SK-N-SH treated with all-trans-retinoic acid at 6 μM for 48 hours (cell line): ENCODE measurements around the gene MOSMO.
"Not testable (repeated sequence)": the region's sequence is repeated elsewhere in the genome, so short reads cannot be mapped to it uniquely, and the experiment has no call there.

Experiments used
- ATAC-seq: fragments of 200-7000 bp; cut with Tn5 transposase; 3 replicates; pipeline ENCODE4 v1.9.1; 2020; ENCODE audit warnings: mild to moderate bottlenecking, moderate library complexity
- ARNTL ChIP-seq: fragments of 450-650 bp; formaldehyde crosslinking; IDR thresholded peaks from 2 replicates; pipeline ENCODE4 v1.5.0; 2020; ENCODE audit warnings: low read depth, mild to moderate bottlenecking, moderate library complexity, borderline replicate concordance
- BACH2 ChIP-seq: fragments of 250-450 bp; sonication (Bioruptor Pico); IDR thresholded peaks from 2 replicates; pipeline ENCODE4 v1.9.0; 2021; ENCODE audit warnings: mild to moderate bottlenecking, borderline replicate concordance
- CSDC2 ChIP-seq: fragments of 250-450 bp; sonication (Bioruptor Pico); IDR thresholded peaks from 2 replicates; pipeline ENCODE4 v1.5.0; 2020; ENCODE audit warnings: mild to moderate bottlenecking, moderate library complexity
- ESRRG ChIP-seq: fragments of 250-450 bp; sonication (Bioruptor Pico); IDR thresholded peaks from 2 replicates; pipeline ENCODE4 v1.6.1; 2021; ENCODE audit warnings: mild to moderate bottlenecking
- ISL1 ChIP-seq: fragments of 250-450 bp; sonication (Bioruptor Pico); IDR thresholded peaks from 2 replicates; pipeline ENCODE4 v2.1.2; 2022; ENCODE audit warnings: mild to moderate bottlenecking, moderate library complexity
- OSR1 ChIP-seq: fragments of 250-450 bp; sonication (Bioruptor Pico); IDR thresholded peaks from 2 replicates; pipeline ENCODE4 v1.8.0; 2022; ENCODE audit warnings: moderate library complexity, mild to moderate bottlenecking, inconsistent platforms
- PPARA ChIP-seq: fragments of 250-450 bp; sonication (Bioruptor Pico); IDR thresholded peaks from 2 replicates; pipeline ENCODE4 v1.5.0; 2020; ENCODE audit warnings: mild to moderate bottlenecking, borderline replicate concordance
- RARB ChIP-seq: fragments of 250-450 bp; sonication (Bioruptor Pico); IDR thresholded peaks from 2 replicates; pipeline ENCODE4 v1.8.0; 2021; ENCODE audit warnings: mild to moderate bottlenecking, moderate library complexity
- SNAI2 ChIP-seq: fragments of 250-450 bp; sonication (Bioruptor Pico); IDR thresholded peaks from 2 replicates; pipeline ENCODE4 v1.5.0; 2020; ENCODE audit warnings: mild to moderate bottlenecking, moderate library complexity
- TOX ChIP-seq: fragments of 250-450 bp; sonication (Bioruptor Pico); IDR thresholded peaks from 2 replicates; pipeline ENCODE4 v1.8.0; 2021; ENCODE audit warnings: mild to moderate bottlenecking, moderate library complexity, borderline replicate concordance
- ZC3H10 ChIP-seq: fragments of 250-450 bp; sonication (Bioruptor Pico); IDR thresholded peaks from 2 replicates; pipeline ENCODE4 v1.5.1; 2021; ENCODE audit warnings: mild to moderate bottlenecking, moderate library complexity
- ZFP3 ChIP-seq: fragments of 250-450 bp; sonication (Bioruptor Pico); IDR thresholded peaks from 2 replicates; pipeline ENCODE4 v1.5.0; 2020; ENCODE audit warnings: mild to moderate bottlenecking, moderate library complexity
- ZFP30 ChIP-seq: fragments of 450-650 bp; formaldehyde crosslinking; IDR thresholded peaks from 2 replicates; pipeline ENCODE4 v1.5.0; 2022; ENCODE audit warnings: mild to moderate bottlenecking, moderate library complexity
- ZNF565 ChIP-seq: fragments of 450-650 bp; formaldehyde crosslinking; conservative IDR thresholded peaks from 2 replicates; pipeline ENCODE4 v1.5.0; 2020; ENCODE audit warnings: low read depth, mild to moderate bottlenecking, moderate library complexity
- ZNF70 ChIP-seq: fragments of 450-650 bp; formaldehyde crosslinking; IDR thresholded peaks from 2 replicates; pipeline ENCODE4 v1.5.0; 2020; ENCODE audit warnings: mild to moderate bottlenecking, moderate library complexity
- ZNF8 ChIP-seq: fragments of 450-650 bp; formaldehyde crosslinking; IDR thresholded peaks from 2 replicates; pipeline ENCODE4 v1.5.0; 2020; ENCODE audit warnings: mild to moderate bottlenecking, moderate library complexity
- TF ChIP-seq, protein P1 (sequence below): fragments of 250-450 bp; sonication (Bioruptor Pico); IDR thresholded peaks from 2 replicates; pipeline ENCODE4 v1.5.1; 2021; ENCODE audit warnings: mild to moderate bottlenecking, moderate library complexity
- TF ChIP-seq, protein P2 (sequence below): fragments of 250-450 bp; sonication (Bioruptor Pico); IDR thresholded peaks from 2 replicates; pipeline ENCODE4 v1.8.0; 2020; ENCODE audit warnings: mild to moderate bottlenecking, moderate library complexity, borderline replicate concordance
- TF ChIP-seq, protein P3 (sequence below): fragments of 250-450 bp; sonication (Bioruptor Pico); IDR thresholded peaks from 2 replicates; pipeline ENCODE4 v1.5.1; 2020; ENCODE audit warnings: low read depth, mild to moderate bottlenecking, moderate library complexity
- TF ChIP-seq, protein P4 (sequence below): fragments of 250-450 bp; sonication (Bioruptor Pico); IDR thresholded peaks from 2 replicates; pipeline ENCODE4 v1.8.0; 2021; ENCODE audit warnings: low read depth, mild to moderate bottlenecking, moderate library complexity, borderline replicate concordance
- TF ChIP-seq, protein P5 (sequence below): fragments of 250-450 bp; sonication (Bioruptor Pico); IDR thresholded peaks from 2 replicates; pipeline ENCODE4 v1.5.0; 2020; ENCODE audit warnings: mild to moderate bottlenecking, moderate library complexity

The MOSMO gene

DNA sequence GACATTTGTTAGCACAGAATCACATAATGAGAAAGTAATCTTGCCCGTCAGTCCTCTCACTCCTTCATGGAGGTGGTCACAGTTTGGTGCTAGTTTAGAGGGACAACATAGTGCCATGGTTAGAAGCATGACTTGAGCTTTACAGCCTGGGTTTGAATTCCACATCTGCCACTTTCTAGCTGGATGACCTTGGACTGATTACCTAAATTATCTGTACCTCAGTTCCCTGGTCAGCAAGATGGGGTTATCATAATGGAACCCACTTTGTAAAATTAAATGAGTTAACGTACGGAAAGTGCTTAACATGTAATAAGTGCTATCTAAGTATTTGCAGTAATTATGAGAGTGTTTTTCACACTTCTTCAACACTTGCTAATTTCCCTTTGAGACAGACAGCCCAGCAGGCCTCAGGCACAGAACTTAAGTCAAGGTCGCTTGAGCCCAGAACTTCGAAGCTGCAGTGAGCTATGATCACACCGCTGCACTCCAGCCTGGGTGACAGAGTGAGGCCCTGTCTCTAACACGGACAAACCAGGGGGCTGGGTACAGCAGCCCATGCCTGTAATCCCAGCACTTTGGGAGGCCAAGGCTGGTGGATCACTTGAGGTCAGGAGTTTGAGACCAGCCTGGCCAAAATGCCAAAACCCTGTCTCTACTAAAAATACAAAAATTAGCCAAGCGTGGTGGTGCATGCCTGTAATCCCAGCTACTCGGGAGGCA is 91.5 kb downstream of the MOSMO start (continued):
- TF ChIP-seq PPARA (CRISPR knock-in tag) = no peak
- TF ChIP-seq SNAI2 = no peak
- TF ChIP-seq ZNF565 = no peak
- TF ChIP-seq, protein P1, sequence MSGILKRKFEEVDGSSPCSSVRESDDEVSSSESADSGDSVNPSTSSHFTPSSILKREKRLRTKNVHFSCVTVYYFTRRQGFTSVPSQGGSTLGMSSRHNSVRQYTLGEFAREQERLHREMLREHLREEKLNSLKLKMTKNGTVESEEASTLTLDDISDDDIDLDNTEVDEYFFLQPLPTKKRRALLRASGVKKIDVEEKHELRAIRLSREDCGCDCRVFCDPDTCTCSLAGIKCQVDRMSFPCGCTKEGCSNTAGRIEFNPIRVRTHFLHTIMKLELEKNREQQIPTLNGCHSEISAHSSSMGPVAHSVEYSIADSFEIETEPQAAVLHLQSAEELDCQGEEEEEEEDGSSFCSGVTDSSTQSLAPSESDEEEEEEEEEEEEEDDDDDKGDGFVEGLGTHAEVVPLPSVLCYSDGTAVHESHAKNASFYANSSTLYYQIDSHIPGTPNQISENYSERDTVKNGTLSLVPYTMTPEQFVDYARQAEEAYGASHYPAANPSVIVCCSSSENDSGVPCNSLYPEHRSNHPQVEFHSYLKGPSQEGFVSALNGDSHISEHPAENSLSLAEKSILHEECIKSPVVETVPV (CRISPR knock-in tag) = no peak
- no peak for TF ChIP-seq ZFP30 (CRISPR knock-in tag)

DNA sequence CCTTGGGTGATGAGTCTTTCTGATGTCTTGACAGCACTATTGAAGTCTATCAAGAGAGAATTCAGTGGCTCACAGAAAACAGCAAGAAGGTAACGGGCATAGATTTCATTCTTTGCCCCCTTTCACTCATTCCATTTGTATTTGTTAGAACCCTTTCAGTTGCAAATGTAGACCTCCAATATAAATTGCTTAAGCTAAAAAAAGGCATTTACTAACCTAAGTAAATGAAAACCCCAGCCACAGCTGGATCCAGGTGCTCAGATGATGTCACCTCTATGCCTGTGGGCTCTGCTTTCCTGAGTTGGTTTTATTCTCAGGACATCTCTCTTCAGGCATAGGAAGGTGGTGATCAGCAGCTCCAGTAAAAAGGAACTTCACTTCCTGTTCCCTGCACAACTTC is 95.5 kb downstream of the MOSMO start:
- TF ChIP-seq ARNTL (CRISPR knock-in tag) (no peak), ZNF565 (no peak), TOX (CRISPR knock-in tag) (no peak), BACH2 (CRISPR knock-in tag) (no peak), ZNF8 (CRISPR knock-in tag) (no peak), ZC3H10 (CRISPR knock-in tag) (no peak)
- TF ChIP-seq, protein P2, sequence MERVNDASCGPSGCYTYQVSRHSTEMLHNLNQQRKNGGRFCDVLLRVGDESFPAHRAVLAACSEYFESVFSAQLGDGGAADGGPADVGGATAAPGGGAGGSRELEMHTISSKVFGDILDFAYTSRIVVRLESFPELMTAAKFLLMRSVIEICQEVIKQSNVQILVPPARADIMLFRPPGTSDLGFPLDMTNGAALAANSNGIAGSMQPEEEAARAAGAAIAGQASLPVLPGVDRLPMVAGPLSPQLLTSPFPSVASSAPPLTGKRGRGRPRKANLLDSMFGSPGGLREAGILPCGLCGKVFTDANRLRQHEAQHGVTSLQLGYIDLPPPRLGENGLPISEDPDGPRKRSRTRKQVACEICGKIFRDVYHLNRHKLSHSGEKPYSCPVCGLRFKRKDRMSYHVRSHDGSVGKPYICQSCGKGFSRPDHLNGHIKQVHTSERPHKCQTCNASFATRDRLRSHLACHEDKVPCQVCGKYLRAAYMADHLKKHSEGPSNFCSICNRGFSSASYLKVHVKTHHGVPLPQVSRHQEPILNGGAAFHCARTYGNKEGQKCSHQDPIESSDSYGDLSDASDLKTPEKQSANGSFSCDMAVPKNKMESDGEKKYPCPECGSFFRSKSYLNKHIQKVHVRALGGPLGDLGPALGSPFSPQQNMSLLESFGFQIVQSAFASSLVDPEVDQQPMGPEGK = no peak
- TF ChIP-seq, all 23 proteins: peak for 0
- ATAC-seq = no peak

DNA sequence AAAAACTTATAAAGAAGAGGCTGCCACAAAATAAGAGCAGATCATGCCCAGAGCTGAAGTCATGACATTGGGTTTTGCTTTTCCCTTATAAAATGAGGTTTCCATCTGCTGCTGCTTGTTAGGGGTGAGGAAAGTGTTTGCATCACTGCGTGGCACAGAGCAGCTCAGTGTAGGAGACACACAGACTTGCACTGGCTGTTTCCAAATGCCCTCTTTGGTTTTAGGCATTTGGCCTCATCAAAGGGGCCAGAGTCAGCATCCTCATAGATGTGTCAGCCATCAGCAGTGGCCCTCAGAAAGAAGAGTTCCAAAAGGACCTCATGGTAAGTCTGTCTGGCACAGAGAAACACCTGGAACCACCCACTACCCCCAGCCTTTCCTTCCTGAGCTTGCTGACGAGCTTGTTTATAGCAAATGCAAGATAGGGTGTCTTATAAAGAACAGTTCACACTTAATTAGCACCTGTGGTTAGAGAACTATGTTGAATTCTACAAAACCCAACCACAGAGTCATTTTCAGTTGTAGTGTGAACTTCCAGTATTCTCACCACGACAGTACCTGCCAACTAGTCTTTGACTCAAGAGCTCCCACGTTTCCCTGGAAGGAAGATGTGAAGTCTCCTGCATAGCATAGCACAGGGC is 101.5 kb downstream of the MOSMO start:
- ATAC-seq = no peak
- TF ChIP-seq, protein P3, sequence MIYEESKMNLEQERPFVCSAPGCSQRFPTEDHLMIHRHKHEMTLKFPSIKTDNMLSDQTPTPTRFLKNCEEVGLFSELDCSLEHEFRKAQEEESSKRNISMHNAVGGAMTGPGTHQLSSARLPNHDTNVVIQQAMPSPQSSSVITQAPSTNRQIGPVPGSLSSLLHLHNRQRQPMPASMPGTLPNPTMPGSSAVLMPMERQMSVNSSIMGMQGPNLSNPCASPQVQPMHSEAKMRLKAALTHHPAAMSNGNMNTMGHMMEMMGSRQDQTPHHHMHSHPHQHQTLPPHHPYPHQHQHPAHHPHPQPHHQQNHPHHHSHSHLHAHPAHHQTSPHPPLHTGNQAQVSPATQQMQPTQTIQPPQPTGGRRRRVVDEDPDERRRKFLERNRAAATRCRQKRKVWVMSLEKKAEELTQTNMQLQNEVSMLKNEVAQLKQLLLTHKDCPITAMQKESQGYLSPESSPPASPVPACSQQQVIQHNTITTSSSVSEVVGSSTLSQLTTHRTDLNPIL (CRISPR knock-in tag) = no peak
- TF ChIP-seq SNAI2 (no peak), TOX (CRISPR knock-in tag) (no peak), BACH2 (CRISPR knock-in tag) (no peak), ZNF70 (CRISPR knock-in tag) (no peak), RARB (no peak), ZFP3 (no peak), ISL1 (CRISPR knock-in tag) (no peak), ZFP30 (CRISPR knock-in tag) (no peak), ZNF8 (CRISPR knock-in tag) (no peak), PPARA (CRISPR knock-in tag) (no peak), OSR1 (CRISPR knock-in tag) (no peak)

DNA sequence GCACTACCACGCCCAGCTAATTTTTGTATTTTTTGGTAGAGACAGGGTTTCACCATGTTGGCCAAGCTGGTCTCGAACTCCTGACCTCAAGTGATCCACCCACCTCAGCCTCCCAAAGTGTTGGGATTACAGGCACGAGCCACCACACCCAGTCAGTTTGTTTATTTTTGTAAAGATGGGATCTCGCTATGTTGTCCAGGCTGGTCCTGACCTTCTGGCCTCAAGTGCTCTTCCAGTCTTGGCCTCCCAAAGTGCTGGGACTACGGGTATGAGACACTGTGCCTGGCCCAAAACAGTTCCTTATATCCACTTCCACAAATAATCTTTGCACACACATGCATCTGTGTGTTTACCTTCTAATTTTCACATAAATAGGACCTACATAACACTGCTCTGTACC is 103.7 kb downstream of the MOSMO start:
- not testable (repeated sequence) for ATAC-seq

DNA sequence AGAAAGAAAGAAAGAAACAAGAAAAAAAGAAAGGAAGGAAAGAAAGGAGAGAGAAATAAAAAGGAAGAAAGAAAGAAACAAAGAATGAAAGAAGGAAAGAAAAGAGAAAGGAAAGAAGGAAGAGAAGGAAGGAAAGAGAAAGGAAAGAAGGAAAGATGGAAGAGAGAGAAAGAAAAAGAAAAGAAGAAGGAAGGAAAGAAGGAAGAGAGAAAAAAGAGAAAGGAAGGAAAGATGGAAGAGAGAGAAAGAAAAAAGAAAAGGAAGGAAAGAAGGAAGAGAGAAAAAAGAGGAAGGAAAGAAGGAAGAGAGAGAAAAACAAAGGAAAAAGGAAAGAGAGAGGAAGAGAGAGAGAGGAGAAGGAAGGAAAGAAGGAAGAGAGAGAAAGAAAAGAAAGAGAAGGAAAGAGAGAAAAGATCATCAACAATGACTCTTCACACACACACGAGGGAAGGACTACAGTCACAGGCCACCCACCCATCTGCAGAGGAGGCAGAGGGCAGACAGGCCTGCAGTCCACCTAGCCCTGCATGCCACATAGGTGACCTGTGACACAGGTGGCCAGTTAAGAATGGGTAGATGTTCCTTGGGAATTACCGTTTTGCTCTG is 108.3 kb downstream of the MOSMO start:
- ATAC-seq = no peak
- no peak for TF ChIP-seq RARB
- TF ChIP-seq, protein P4, sequence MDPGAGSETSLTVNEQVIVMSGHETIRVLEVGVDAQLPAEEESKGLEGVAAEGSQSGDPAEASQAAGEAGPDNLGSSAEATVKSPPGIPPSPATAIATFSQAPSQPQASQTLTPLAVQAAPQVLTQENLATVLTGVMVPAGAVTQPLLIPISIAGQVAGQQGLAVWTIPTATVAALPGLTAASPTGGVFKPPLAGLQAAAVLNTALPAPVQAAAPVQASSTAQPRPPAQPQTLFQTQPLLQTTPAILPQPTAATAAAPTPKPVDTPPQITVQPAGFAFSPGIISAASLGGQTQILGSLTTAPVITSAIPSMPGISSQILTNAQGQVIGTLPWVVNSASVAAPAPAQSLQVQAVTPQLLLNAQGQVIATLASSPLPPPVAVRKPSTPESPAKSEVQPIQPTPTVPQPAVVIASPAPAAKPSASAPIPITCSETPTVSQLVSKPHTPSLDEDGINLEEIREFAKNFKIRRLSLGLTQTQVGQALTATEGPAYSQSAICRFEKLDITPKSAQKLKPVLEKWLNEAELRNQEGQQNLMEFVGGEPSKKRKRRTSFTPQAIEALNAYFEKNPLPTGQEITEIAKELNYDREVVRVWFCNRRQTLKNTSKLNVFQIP = no peak
- no peak for TF ChIP-seq ZFP30 (CRISPR knock-in tag)
- no peak for TF ChIP-seq ARNTL (CRISPR knock-in tag)
- no peak for TF ChIP-seq BACH2 (CRISPR knock-in tag)
- no peak for TF ChIP-seq ESRRG (CRISPR knock-in tag)
- no peak for TF ChIP-seq ZNF8 (CRISPR knock-in tag)
- TF ChIP-seq PPARA (CRISPR knock-in tag) = no peak
- TF ChIP-seq TOX (CRISPR knock-in tag) = no peak
- TF ChIP-seq ISL1 (CRISPR knock-in tag) = no peak
- no peak for TF ChIP-seq OSR1 (CRISPR knock-in tag)
- TF ChIP-seq, protein P5, sequence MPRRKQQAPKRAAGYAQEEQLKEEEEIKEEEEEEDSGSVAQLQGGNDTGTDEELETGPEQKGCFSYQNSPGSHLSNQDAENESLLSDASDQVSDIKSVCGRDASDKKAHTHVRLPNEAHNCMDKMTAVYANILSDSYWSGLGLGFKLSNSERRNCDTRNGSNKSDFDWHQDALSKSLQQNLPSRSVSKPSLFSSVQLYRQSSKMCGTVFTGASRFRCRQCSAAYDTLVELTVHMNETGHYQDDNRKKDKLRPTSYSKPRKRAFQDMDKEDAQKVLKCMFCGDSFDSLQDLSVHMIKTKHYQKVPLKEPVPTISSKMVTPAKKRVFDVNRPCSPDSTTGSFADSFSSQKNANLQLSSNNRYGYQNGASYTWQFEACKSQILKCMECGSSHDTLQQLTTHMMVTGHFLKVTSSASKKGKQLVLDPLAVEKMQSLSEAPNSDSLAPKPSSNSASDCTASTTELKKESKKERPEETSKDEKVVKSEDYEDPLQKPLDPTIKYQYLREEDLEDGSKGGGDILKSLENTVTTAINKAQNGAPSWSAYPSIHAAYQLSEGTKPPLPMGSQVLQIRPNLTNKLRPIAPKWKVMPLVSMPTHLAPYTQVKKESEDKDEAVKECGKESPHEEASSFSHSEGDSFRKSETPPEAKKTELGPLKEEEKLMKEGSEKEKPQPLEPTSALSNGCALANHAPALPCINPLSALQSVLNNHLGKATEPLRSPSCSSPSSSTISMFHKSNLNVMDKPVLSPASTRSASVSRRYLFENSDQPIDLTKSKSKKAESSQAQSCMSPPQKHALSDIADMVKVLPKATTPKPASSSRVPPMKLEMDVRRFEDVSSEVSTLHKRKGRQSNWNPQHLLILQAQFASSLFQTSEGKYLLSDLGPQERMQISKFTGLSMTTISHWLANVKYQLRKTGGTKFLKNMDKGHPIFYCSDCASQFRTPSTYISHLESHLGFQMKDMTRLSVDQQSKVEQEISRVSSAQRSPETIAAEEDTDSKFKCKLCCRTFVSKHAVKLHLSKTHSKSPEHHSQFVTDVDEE (CRISPR knock-in tag) = no peak
- no peak for TF ChIP-seq SNAI2
- no peak for TF ChIP-seq ZNF70 (CRISPR knock-in tag)
- no peak for TF ChIP-seq ZNF565
- TF ChIP-seq CSDC2 = no peak
